H1 (cell line): ENCODE measurements around the gene SMAD6. TPM values are rescaled to one million over a fixed set of nuclear protein-coding genes. Genes with fewer than 3 reads are reported as not detected.

Source experiments
- polyA plus RNA-seq, 7 experiments: library from polyadenylated mRNA; depleted of rRNA in 3 of 7; stranded (reverse) in 5 of 7; unstranded in 2 of 7; fragments of >200 nt in 5 of 7; fragments of 200-250 nt in 2 of 7; gene quantifications; 1 replicate in 5 of 7; 2 replicates in 1 of 7; 4 replicates in 1 of 7; pipeline versions ENCODE4 v1.2.1 to v1.2.3, GENCODE V29; 2011 to 2013; ENCODE audit warnings: missing spikeins in 2 of 7, mixed read lengths in 2 of 7
- total RNA-seq: library from RNA; stranded (reverse); fragmentation: NEBNext Ultra II Directional; extraction: Animal tissue kit (Norgen Biotek cat#: 25700); gene quantifications from 2 replicates; pipeline ENCODE4 v1.2.1, GENCODE V29; 2021
- TF ChIP-seq, protein P1 (sequence below): fragments of 300-600 bp; sonication (generic); IDR thresholded peaks from 2 replicates; pipeline ENCODE4 v1.7.1; 2012; ENCODE audit warnings: low read length, moderate library complexity, mild to moderate bottlenecking, inconsistent platforms; ENCODE audit not compliant: insufficient replicate concordance

Gene SMAD6
- total and polyA plus RNA-seq, 2 of the 8 experiments (the other 6 are each of a cell fraction or from before 2014, with no cell fraction given) = 1.8 to 7.0 TPM

DNA sequence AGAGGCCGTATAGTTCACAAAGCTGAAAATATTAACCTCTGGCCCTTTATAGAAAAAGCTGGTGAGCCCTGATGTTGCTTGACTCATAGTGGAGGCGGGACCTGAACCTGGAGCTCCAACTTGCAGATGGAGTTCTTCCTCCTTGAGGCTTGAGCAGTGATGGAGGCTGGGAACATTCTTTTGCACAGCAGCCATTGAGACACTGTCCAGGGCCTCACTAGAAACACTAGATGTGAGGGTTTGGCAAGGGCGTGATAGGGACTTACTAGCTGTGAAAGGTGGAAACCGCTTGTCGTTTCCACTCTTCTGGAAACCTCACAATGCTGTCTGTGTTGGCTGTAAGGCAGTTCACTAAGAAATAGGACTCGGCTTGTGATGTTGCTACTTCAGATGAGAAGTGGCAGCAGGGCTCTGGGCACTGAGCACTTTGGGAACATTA lies 12.5 kb downstream of the SMAD6 start (continued):
- TF ChIP-seq, protein P1, sequence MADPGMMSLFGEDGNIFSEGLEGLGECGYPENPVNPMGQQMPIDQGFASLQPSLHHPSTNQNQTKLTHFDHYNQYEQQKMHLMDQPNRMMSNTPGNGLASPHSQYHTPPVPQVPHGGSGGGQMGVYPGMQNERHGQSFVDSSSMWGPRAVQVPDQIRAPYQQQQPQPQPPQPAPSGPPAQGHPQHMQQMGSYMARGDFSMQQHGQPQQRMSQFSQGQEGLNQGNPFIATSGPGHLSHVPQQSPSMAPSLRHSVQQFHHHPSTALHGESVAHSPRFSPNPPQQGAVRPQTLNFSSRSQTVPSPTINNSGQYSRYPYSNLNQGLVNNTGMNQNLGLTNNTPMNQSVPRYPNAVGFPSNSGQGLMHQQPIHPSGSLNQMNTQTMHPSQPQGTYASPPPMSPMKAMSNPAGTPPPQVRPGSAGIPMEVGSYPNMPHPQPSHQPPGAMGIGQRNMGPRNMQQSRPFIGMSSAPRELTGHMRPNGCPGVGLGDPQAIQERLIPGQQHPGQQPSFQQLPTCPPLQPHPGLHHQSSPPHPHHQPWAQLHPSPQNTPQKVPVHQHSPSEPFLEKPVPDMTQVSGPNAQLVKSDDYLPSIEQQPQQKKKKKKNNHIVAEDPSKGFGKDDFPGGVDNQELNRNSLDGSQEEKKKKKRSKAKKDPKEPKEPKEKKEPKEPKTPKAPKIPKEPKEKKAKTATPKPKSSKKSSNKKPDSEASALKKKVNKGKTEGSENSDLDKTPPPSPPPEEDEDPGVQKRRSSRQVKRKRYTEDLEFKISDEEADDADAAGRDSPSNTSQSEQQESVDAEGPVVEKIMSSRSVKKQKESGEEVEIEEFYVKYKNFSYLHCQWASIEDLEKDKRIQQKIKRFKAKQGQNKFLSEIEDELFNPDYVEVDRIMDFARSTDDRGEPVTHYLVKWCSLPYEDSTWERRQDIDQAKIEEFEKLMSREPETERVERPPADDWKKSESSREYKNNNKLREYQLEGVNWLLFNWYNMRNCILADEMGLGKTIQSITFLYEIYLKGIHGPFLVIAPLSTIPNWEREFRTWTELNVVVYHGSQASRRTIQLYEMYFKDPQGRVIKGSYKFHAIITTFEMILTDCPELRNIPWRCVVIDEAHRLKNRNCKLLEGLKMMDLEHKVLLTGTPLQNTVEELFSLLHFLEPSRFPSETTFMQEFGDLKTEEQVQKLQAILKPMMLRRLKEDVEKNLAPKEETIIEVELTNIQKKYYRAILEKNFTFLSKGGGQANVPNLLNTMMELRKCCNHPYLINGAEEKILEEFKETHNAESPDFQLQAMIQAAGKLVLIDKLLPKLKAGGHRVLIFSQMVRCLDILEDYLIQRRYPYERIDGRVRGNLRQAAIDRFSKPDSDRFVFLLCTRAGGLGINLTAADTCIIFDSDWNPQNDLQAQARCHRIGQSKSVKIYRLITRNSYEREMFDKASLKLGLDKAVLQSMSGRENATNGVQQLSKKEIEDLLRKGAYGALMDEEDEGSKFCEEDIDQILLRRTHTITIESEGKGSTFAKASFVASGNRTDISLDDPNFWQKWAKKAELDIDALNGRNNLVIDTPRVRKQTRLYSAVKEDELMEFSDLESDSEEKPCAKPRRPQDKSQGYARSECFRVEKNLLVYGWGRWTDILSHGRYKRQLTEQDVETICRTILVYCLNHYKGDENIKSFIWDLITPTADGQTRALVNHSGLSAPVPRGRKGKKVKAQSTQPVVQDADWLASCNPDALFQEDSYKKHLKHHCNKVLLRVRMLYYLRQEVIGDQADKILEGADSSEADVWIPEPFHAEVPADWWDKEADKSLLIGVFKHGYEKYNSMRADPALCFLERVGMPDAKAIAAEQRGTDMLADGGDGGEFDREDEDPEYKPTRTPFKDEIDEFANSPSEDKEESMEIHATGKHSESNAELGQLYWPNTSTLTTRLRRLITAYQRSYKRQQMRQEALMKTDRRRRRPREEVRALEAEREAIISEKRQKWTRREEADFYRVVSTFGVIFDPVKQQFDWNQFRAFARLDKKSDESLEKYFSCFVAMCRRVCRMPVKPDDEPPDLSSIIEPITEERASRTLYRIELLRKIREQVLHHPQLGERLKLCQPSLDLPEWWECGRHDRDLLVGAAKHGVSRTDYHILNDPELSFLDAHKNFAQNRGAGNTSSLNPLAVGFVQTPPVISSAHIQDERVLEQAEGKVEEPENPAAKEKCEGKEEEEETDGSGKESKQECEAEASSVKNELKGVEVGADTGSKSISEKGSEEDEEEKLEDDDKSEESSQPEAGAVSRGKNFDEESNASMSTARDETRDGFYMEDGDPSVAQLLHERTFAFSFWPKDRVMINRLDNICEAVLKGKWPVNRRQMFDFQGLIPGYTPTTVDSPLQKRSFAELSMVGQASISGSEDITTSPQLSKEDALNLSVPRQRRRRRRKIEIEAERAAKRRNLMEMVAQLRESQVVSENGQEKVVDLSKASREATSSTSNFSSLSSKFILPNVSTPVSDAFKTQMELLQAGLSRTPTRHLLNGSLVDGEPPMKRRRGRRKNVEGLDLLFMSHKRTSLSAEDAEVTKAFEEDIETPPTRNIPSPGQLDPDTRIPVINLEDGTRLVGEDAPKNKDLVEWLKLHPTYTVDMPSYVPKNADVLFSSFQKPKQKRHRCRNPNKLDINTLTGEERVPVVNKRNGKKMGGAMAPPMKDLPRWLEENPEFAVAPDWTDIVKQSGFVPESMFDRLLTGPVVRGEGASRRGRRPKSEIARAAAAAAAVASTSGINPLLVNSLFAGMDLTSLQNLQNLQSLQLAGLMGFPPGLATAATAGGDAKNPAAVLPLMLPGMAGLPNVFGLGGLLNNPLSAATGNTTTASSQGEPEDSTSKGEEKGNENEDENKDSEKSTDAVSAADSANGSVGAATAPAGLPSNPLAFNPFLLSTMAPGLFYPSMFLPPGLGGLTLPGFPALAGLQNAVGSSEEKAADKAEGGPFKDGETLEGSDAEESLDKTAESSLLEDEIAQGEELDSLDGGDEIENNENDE = no peak
